K562 (cell line): ENCODE measurements around the gene LEAP2. TPM values are rescaled to one million over a fixed set of nuclear protein-coding genes. Genes with fewer than 3 reads are reported as not detected.
A peak's percentile ranks its signal among the peaks of the same experiment; 100 is the strongest.

ENCODE experiments used
- ETS1 ChIP-seq: conservative IDR thresholded peaks from 2 replicates; pipeline ENCODE4 v1.6.1; 2011; ENCODE audit warnings: low read depth, mild to moderate bottlenecking, low read length; ENCODE audit not compliant: control insufficient read depth
- FOXK2 ChIP-seq, 2 experiments: fragments of 450-650 bp; IDR thresholded peaks in 1 of 2; conservative IDR thresholded peaks in 1 of 2; 2 replicates each; pipeline ENCODE4 v1.6.1; 2016; ENCODE audit warnings: low read depth in 2 of 2, mild to moderate bottlenecking in 1 of 2
- GABPB2 ChIP-seq: fragments of 250-450 bp; sonication (Bioruptor Pico); conservative IDR thresholded peaks from 2 replicates; pipeline ENCODE4 v1.5.1; 2021; ENCODE audit warnings: mild to moderate bottlenecking
- HDAC1 ChIP-seq, 2 experiments: fragments of 450-650 bp; IDR thresholded peaks; 2 replicates each; pipeline ENCODE4 v1.6.1; 2016 to 2017; ENCODE audit warnings: inconsistent platforms in 1 of 2, mild to moderate bottlenecking in 1 of 2, moderate library complexity in 1 of 2
- MEIS2 ChIP-seq: fragments of 450-650 bp; IDR thresholded peaks from 2 replicates; pipeline ENCODE4 v1.6.1; 2014; ENCODE audit warnings: mild to moderate bottlenecking; ENCODE audit not compliant: partially characterized antibody
- NUFIP1 ChIP-seq: fragments of 450-650 bp; IDR thresholded peaks from 2 replicates; pipeline ENCODE4 v1.6.1; 2018; ENCODE audit not compliant: partially characterized antibody
- RBM14 ChIP-seq: fragments of 200-400 bp; formaldehyde crosslinking; IDR thresholded peaks from 2 replicates; pipeline ENCODE4 v1.6.1; 2018; ENCODE audit warnings: low read depth, mild to moderate bottlenecking, low read length, moderate library complexity, borderline replicate concordance; ENCODE audit not compliant: insufficient read depth
- RBM22 ChIP-seq: fragments of 200-400 bp; formaldehyde crosslinking; IDR thresholded peaks from 2 replicates; pipeline ENCODE4 v1.6.1; 2018; ENCODE audit warnings: low read length, low read depth; ENCODE audit not compliant: poor library complexity, severe bottlenecking
- SPI1 ChIP-seq: IDR thresholded peaks from 2 replicates; pipeline ENCODE4 v1.6.1; 2011; ENCODE audit warnings: low read depth, low read length, control low read depth, borderline replicate concordance
- polyA plus RNA-seq, 8 experiments: library from polyadenylated mRNA; depleted of rRNA in 4 of 8; stranded (reverse) in 5 of 8; unstranded in 3 of 8; fragments of >200 nt; fragmentation: Nextera tagmentation in 2 of 8; fragmentation: Illumina TruSeq in 1 of 8; extraction: Ambion mirVana in 2 of 8; extraction: Trizol in 1 of 8; gene quantifications; 2 replicates each; pipeline versions ENCODE4 v1.2.1 to v1.2.3, GENCODE V29; 2011 to 2014; ENCODE audit warnings: inconsistent platforms in 1 of 8, missing spikeins in 1 of 8
- total RNA-seq, 7 experiments: library from RNA; depleted of rRNA in 6 of 7; stranded (reverse); fragments of >200 nt in 6 of 7; fragmentation: Illumina TruSeq in 2 of 7; extraction: Trizol in 2 of 7; gene quantifications; 2 replicates each; pipeline versions ENCODE4 v1.2.1 to v1.2.3, GENCODE V29; 2011 to 2021; ENCODE audit warnings: low replicate concordance in 1 of 7
- TF ChIP-seq, protein P1 (sequence below): fragments of 250-450 bp; sonication (Bioruptor Pico); IDR thresholded peaks from 2 replicates; pipeline ENCODE4 v1.8.0; 2022; ENCODE audit warnings: inconsistent platforms, mild to moderate bottlenecking, moderate library complexity, borderline replicate concordance

The LEAP2 gene
- total and polyA plus RNA-seq, 9 of the 15 experiments (the other 6 are each of a cell fraction or from before 2014, with no cell fraction given) = 1.1 to 5.6 (median 2.5) TPM

DNA sequence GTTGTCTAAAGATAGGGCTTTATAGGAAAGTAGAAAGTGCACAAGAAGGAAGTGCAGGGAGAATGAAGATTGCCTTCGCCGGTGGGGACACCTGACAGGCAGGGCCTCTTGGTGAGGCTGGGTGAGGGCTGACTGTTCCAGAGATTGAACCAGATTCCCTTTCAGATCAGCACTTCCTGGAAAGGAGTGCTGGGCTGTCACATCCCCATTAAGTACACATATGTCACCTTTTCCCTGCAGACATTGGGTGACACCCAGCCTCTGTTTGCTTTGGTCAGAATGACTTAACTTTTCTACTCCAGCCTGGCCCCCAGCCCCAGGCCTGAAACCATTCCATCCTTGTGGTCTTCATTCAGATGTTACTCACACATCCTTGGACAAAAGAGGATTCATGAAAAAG lies 35.6 kb upstream of the LEAP2 start (continued):
- TF ChIP-seq FOXK2 (conservative IDR thresholded peaks at IDR 0.05 in 1 of 2, IDR thresholded peaks at IDR 0.05 in 1 of 2; ENCODE audit: low read depth in 2 of 2) (no peak), ETS1 (no peak), HDAC1 (IDR thresholded peaks at IDR 0.05) (no peak), NUFIP1 (no peak), GABPB2 (CRISPR knock-in tag) (no peak), SPI1 (peak; percentile 46; the same call in 1 of the 2 replicates), RBM22 (no peak), MEIS2 (peak; percentile 50), RBM14 (no peak)
- TF ChIP-seq, protein P1, sequence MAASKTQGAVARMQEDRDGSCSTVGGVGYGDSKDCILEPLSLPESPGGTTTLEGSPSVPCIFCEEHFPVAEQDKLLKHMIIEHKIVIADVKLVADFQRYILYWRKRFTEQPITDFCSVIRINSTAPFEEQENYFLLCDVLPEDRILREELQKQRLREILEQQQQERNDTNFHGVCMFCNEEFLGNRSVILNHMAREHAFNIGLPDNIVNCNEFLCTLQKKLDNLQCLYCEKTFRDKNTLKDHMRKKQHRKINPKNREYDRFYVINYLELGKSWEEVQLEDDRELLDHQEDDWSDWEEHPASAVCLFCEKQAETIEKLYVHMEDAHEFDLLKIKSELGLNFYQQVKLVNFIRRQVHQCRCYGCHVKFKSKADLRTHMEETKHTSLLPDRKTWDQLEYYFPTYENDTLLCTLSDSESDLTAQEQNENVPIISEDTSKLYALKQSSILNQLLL (CRISPR knock-in tag) = no peak
